HEK293T (cell line): ENCODE data around the gene CNBD2.
"Not testable (repeated sequence)": the region's sequence is repeated elsewhere in the genome, so short reads cannot be mapped to it uniquely, and the experiment has no call there.

ENCODE experiments used
- CTCF ChIA-PET: fragments of 350-600 bp; formaldehyde crosslinking; extraction: SDS; loops from one replicate; lab custom pipeline; 2021; ENCODE audit warnings: antibody characterized with exemption, inconsistent platforms; lab: Yijun Ruan, JAX
- POLR2A ChIA-PET: fragments of 350-600 bp; formaldehyde crosslinking; extraction: SDS; loops from one replicate; lab custom pipeline; 2020; ENCODE audit warnings: antibody characterized with exemption, inconsistent platforms; lab: Yijun Ruan, JAX
- DNase-seq: peaks from one replicate; pipeline ENCODE4 v3.0.0; 2012; ENCODE audit warnings: mixed read lengths; ENCODE audit errors: extremely low spot score
- ARNT ChIP-seq: fragments of 450-650 bp; IDR thresholded peaks from 2 replicates; pipeline ENCODE4 v1.6.1; 2017; ENCODE audit warnings: mild to moderate bottlenecking
- BHLHE40 ChIP-seq: fragments of 450-650 bp; IDR thresholded peaks from 2 replicates; pipeline ENCODE4 v1.6.1; 2016; ENCODE audit warnings: mild to moderate bottlenecking, moderate library complexity, borderline replicate concordance
- CTBP1 ChIP-seq: fragments of 450-650 bp; IDR thresholded peaks from 2 replicates; pipeline ENCODE4 v1.6.1; 2016; ENCODE audit warnings: borderline replicate concordance
- ELF4 ChIP-seq: fragments of 450-650 bp; IDR thresholded peaks from 2 replicates; pipeline ENCODE4 v1.6.1; 2017; ENCODE audit warnings: antibody characterized with exemption
- FOXA1 ChIP-seq: fragments of 450-650 bp; IDR thresholded peaks from 2 replicates; pipeline ENCODE4 v1.6.1; 2016; ENCODE audit warnings: mild to moderate bottlenecking
- FOXK2 ChIP-seq: fragments of 450-650 bp; IDR thresholded peaks from 2 replicates; pipeline ENCODE4 v1.6.1; 2016; ENCODE audit warnings: mild to moderate bottlenecking
- FOXM1 ChIP-seq: fragments of 450-650 bp; IDR thresholded peaks from 2 replicates; pipeline ENCODE4 v1.6.1; 2017; ENCODE audit warnings: mild to moderate bottlenecking, borderline replicate concordance
- HDGF ChIP-seq: fragments of 450-650 bp; IDR thresholded peaks from 2 replicates; pipeline ENCODE4 v1.6.1; 2017; ENCODE audit warnings: antibody characterized with exemption, borderline replicate concordance
- L3MBTL2 ChIP-seq: fragments of 450-650 bp; conservative IDR thresholded peaks from 2 replicates; pipeline ENCODE4 v1.6.1; 2016; ENCODE audit warnings: mild to moderate bottlenecking
- LEF1 ChIP-seq: fragments of 450-650 bp; IDR thresholded peaks from 2 replicates; pipeline ENCODE4 v1.6.1; 2017; ENCODE audit warnings: mild to moderate bottlenecking, borderline replicate concordance
- NFRKB ChIP-seq: fragments of 450-650 bp; IDR thresholded peaks from 2 replicates; pipeline ENCODE4 v1.6.1; 2016; ENCODE audit warnings: mild to moderate bottlenecking, moderate library complexity
- PKNOX1 ChIP-seq: fragments of 450-650 bp; IDR thresholded peaks from 2 replicates; pipeline ENCODE4 v1.6.1; 2016
- SP1 ChIP-seq: fragments of 450-650 bp; IDR thresholded peaks from 2 replicates; pipeline ENCODE4 v1.6.1; 2017
- SUZ12 ChIP-seq: fragments of 450-650 bp; IDR thresholded peaks from 2 replicates; pipeline ENCODE4 v1.6.1; 2016; ENCODE audit warnings: mild to moderate bottlenecking
- TARDBP ChIP-seq: fragments of 450-650 bp; IDR thresholded peaks from 2 replicates; pipeline ENCODE4 v1.6.1; 2016
- ZNF384 ChIP-seq: fragments of 450-650 bp; IDR thresholded peaks from 2 replicates; pipeline ENCODE4 v1.6.1; 2016

Gene CNBD2

GRCh38 chr20:36070451-36070850 is 102.1 kb downstream of the CNBD2 start:
- no peak for TF ChIP-seq ELF4
- TF ChIP-seq BHLHE40 = no peak
- TF ChIP-seq ARNT = no peak
- TF ChIP-seq NFRKB = no peak
- no peak for TF ChIP-seq SUZ12
- TF ChIP-seq HDGF = no peak
- TF ChIP-seq TARDBP = no peak
- no peak for TF ChIP-seq FOXM1
- no peak for TF ChIP-seq CTBP1
- no peak for TF ChIP-seq FOXA1
- TF ChIP-seq LEF1 = no peak
- TF ChIP-seq PKNOX1 = no peak
- TF ChIP-seq FOXK2 = no peak
- TF ChIP-seq L3MBTL2 = no peak
- ChIA-PET POLR2A (interaction anchor here (1.6 kb wide), 1 partner anchor 15 kb away, joined by 3 read pairs; no protein-coding TSS in a partner anchor), CTCF (no interaction called here)
- no peak for DNase-seq

- no peak for TF ChIP-seq ZNF384
- no peak for TF ChIP-seq BHLHE40
- no peak for TF ChIP-seq SUZ12
- TF ChIP-seq LEF1 = no peak
- TF ChIP-seq L3MBTL2 = no peak
- TF ChIP-seq FOXK2 = no peak
- no peak for TF ChIP-seq NFRKB
- no peak for TF ChIP-seq CTBP1
- no peak for TF ChIP-seq HDGF
- TF ChIP-seq PKNOX1 = no peak
- no peak for TF ChIP-seq FOXA1
- no peak for TF ChIP-seq SP1
- no peak for TF ChIP-seq FOXM1
- TF ChIP-seq TARDBP = no peak
- no peak for TF ChIP-seq ARNT
- POLR2A ChIA-PET = interaction anchor here (1.1 kb wide), 1 partner anchor 117 kb away, joined by 3 read pairs; the partner anchor contains the start of gene SCAND1
- no peak for DNase-seq
- CTCF ChIA-PET = no interaction called here
Observed at GRCh38 chr20:36071848-36072247, 103.5 kb downstream of the CNBD2 start.

- ChIA-PET POLR2A (interaction anchor here (1.4 to 1.6 kb wide), 2 partner anchors 10 to 17 kb away, joined by 4 read pairs; no protein-coding TSS in a partner anchor), CTCF (interaction anchor here (0.7 kb wide), 1 partner anchor 11 kb away, joined by 6 read pairs; no protein-coding TSS in a partner anchor)
- DNase-seq = no peak
- TF ChIP-seq NFRKB = no peak
- TF ChIP-seq CTBP1 = no peak
Observed at GRCh38 chr20:36074983-36075382, 106.6 kb downstream of the CNBD2 start.

- CTCF ChIA-PET, POLR2A ChIA-PET, DNase-seq: not testable (repeated sequence)
Observed at GRCh38 chr20:36077762-36078161, 109.4 kb downstream of the CNBD2 start.

GRCh38 chr20:36079486-36079885 is 111.1 kb downstream of the CNBD2 start:
- POLR2A ChIA-PET = no interaction called here
- DNase-seq = no peak
- CTCF ChIA-PET = no interaction called here
- TF ChIP-seq LEF1 (no peak), BHLHE40 (no peak), FOXM1 (no peak), SUZ12 (no peak), ZNF384 (no peak), SP1 (no peak)

GRCh38 chr20:36079984-36080383 is 111.6 kb downstream of the CNBD2 start:
- CTCF ChIA-PET, DNase-seq, POLR2A ChIA-PET: not testable (repeated sequence)
